ENCODE measurements around the gene TEAD1. TPM values are rescaled to one million over a fixed set of nuclear protein-coding genes. Genes with fewer than 3 reads are reported as not detected.

The TEAD1 gene
- total and polyA plus RNA-seq, 10 of the 15 experiments (the other 5 are each of a cell fraction or from before 2014, with no cell fraction given) = 0.01 to 0.59 (median 0.04) TPM; not detected in 6

DNA sequence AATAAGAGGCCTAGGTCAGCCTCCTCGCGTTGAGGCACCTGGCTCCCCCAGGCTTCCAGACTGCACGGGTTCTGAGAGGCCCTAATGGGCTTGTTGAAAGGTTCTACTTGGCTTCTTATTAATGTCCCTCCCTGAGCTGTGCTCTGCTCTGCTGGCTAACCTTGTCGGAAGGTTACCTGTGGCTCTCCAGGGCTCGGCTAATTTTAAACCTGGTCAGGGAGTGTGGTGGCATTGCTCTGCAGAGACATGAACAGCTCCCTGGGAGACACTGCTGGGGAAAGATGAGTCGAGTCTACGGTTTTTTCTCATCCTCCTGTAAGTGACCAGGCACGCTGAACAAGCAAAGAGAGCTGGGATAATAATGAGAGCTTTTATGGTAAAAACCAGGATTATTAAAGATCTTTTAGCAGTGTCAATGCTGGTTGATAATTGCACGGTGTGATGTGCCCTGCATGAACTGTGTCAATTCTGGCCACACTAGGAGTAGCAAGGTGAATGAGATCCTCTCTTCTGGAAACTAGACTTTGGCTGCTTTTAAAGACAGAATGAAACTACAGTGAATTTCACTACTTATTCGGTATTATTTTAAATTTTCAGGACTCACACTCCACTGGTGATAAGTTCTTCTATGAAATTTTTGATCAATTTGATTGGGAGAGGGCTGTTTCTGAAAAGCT lies 70.7 kb downstream of the TEAD1 start (continued):
- TF ChIP-seq, protein P1, sequence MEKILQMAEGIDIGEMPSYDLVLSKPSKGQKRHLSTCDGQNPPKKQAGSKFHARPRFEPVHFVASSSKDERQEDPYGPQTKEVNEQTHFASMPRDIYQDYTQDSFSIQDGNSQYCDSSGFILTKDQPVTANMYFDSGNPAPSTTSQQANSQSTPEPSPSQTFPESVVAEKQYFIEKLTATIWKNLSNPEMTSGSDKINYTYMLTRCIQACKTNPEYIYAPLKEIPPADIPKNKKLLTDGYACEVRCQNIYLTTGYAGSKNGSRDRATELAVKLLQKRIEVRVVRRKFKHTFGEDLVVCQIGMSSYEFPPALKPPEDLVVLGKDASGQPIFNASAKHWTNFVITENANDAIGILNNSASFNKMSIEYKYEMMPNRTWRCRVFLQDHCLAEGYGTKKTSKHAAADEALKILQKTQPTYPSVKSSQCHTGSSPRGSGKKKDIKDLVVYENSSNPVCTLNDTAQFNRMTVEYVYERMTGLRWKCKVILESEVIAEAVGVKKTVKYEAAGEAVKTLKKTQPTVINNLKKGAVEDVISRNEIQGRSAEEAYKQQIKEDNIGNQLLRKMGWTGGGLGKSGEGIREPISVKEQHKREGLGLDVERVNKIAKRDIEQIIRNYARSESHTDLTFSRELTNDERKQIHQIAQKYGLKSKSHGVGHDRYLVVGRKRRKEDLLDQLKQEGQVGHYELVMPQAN (conservative IDR thresholded peaks at IDR 0.05) = no peak
- TF ChIP-seq ZNF384 (IDR thresholded peaks at IDR 0.05; ENCODE audit: borderline replicate concordance, low read depth, low read length) = no peak
- TF ChIP-seq, protein P2, sequence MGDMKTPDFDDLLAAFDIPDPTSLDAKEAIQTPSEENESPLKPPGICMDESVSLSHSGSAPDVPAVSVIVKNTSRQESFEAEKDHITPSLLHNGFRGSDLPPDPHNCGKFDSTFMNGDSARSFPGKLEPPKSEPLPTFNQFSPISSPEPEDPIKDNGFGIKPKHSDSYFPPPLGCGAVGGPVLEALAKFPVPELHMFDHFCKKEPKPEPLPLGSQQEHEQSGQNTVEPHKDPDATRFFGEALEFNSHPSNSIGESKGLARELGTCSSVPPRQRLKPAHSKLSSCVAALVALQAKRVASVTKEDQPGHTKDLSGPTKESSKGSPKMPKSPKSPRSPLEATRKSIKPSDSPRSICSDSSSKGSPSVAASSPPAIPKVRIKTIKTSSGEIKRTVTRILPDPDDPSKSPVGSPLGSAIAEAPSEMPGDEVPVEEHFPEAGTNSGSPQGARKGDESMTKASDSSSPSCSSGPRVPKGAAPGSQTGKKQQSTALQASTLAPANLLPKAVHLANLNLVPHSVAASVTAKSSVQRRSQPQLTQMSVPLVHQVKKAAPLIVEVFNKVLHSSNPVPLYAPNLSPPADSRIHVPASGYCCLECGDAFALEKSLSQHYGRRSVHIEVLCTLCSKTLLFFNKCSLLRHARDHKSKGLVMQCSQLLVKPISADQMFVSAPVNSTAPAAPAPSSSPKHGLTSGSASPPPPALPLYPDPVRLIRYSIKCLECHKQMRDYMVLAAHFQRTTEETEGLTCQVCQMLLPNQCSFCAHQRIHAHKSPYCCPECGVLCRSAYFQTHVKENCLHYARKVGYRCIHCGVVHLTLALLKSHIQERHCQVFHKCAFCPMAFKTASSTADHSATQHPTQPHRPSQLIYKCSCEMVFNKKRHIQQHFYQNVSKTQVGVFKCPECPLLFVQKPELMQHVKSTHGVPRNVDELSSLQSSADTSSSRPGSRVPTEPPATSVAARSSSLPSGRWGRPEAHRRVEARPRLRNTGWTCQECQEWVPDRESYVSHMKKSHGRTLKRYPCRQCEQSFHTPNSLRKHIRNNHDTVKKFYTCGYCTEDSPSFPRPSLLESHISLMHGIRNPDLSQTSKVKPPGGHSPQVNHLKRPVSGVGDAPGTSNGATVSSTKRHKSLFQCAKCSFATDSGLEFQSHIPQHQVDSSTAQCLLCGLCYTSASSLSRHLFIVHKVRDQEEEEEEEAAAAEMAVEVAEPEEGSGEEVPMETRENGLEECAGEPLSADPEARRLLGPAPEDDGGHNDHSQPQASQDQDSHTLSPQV (IDR thresholded peaks at IDR 0.05) = no peak
- no peak for TF ChIP-seq CEBPB (IDR thresholded peaks at IDR 0.05; ENCODE audit: borderline replicate concordance in 1 of 2, low read depth in 2 of 2, low read length in 2 of 2)
- TF ChIP-seq, protein P3, sequence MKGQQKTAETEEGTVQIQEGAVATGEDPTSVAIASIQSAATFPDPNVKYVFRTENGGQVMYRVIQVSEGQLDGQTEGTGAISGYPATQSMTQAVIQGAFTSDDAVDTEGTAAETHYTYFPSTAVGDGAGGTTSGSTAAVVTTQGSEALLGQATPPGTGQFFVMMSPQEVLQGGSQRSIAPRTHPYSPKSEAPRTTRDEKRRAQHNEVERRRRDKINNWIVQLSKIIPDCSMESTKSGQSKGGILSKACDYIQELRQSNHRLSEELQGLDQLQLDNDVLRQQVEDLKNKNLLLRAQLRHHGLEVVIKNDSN (IDR thresholded peaks at IDR 0.05; ENCODE audit: borderline replicate concordance, extremely low read length, insufficient read depth, low read depth, low read length) = no peak
- TF ChIP-seq CBX3 (IDR thresholded peaks at IDR 0.05; ENCODE audit: borderline replicate concordance, low read depth) = no peak
- TF ChIP-seq SUZ12 (IDR thresholded peaks at IDR 0.05; ENCODE audit: unreplicated experiment) = no peak
